Fibroblast of skin of abdomen (primary cell): ENCODE results near the gene ERAP2.

Experiments
- DNase-seq: peaks from one replicate; pipeline ENCODE4 v3.0.0-alpha.2; 2013

Gene ERAP2

DNA sequence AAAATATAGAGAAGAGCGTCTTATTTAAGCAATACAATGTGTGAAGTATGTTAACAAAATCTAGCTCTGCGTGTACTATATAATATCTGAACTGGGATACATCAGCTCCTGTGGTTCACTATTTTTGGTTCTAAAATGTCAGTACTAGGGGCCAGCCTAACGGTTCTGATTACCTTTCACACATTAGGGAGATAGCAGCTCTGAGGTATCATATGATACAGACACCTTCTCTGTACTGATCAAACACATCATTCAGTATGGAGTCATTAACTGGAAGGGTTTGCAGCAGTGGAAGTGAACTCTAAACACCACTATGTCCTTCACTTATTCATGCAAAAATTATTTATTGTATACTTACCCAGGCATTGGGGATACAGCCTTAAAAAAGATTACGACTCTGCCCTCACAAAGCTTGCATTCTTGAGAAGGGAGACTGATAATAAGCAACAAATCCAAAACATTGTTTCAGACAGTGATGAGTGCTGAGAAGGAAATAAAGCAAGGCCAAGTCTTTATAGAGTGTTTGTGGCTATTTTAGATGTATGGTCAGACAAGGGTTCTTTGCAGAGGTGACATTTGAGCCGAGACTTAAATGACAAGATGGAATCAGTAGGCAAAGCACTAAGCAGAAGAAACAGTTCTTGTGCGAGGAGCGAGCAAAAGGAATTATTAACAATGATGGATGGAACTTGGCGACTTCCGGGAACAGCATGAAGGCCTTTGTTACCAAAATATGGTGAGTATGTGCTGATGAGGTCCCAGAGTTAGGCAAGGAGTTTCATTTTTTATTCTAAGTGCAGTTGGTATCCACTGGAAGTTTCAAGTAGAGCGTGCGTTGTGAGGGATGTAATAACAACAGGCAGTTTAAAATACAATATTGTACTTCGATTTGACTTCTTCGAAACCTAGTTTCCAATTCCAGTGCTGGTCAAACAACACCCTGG, 57.7 kb downstream of the ERAP2 start:
- peak; percentile 40 for DNase-seq

- peak; percentile 96 for DNase-seq
These were observed 58.6 kb downstream of the ERAP2 start for GRCh38 chr5:96934708-96935558.

DNA sequence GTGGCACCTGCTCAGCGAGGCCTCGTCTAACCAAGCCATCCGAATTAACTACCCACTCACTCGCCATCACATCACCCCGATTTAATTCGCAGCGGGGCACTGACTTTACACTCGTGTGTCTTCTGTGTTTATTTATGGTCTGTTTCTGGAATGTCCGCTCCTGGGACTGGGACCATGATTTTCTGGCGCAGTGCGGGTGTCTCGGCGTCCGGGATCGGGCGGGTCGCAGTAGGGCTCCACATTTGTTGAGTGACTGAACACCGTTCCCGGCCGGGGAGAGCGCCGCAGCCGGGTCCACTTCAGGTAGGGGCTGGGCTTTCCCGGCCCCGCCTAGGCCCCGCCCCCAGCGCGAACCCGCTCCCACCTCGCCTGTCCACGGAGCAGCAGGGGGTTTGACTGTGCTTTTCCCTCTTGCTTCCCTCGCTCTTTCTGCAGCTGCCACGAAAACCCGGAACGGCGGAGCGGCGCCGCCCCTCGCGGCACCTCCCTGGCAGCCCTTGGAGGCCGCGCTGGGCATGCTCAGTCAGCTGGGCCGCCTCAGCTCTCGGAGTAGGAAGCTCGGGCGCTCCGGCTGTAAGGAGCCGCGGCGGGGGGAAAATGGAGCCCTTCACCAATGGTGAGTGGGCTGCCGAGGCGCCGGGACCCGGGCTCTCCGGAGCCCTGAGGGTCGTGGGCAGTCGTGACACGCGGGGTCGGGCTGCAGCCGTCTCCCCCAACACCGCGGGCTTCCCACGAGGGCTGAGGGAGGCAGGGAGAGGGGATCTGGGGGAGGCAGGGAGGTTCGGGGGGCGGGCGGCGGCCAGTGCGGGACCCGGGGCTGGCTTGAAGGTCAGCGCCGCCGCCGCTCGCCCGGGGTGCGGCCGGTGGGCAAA, 59.5 kb downstream of the ERAP2 start, which contains the start of gene LNPEP:
LNPEP (plus strand) TSS at position 522 of the 872 bp plus-strand sequence; CDS start at position 598, 76 bp downstream.
- DNase-seq, result peak; percentile 98

DNA sequence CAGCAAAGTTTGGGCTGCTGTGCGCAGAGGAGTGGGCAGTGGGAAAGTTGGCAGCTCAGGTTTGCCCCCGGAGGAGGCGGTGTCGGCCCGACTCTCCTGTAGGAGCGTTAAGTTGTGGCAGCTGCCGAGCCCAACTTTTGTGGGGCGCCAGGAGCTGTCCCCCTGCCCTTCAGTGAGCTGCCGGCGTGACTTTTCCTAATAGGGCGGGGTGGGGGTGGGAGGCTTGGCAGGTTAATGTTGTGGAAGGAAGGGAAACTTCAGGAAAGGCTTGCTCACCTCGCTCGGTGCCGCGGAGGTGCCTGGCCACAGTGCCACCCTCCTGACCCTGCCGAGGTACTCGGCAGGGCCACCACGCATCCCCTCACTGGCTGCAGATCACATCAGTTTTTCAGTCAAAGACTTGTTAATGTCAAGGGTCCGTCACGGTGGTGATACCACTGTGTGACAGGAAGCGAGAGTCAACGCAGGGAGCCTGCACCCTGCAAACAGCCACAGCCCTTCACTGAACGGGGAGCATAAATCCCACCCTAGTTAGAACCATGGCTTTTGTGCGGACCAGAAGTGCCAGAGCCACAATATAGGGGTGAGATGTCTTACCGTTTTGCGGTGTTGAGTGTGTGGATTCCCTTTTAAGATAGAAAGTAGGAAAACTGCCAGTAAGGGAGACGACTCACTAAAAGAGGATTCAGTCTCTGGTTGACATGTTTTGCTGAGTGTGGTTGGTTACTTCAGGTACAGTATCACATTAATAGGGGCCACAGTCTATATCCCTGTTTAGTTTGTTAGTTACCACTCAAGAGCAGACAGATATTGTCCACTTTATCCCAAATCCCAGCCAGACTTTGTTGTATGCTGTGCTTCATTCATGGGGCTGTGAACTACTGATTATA, 60.4 kb downstream of the ERAP2 start:
- DNase-seq, result peak; percentile 13

GRCh38 chr5:96940586-96940985, 64.3 kb downstream of the ERAP2 start:
- DNase-seq, result no peak

GRCh38 chr5:96941140-96941539, 64.8 kb downstream of the ERAP2 start:
- no peak for DNase-seq

GRCh38 chr5:96942078-96942477, 65.8 kb downstream of the ERAP2 start:
- no peak for DNase-seq

- DNase-seq, result peak; percentile 64
These were observed 66.6 kb downstream of the ERAP2 start for GRCh38 chr5:96942911-96943310.

DNA sequence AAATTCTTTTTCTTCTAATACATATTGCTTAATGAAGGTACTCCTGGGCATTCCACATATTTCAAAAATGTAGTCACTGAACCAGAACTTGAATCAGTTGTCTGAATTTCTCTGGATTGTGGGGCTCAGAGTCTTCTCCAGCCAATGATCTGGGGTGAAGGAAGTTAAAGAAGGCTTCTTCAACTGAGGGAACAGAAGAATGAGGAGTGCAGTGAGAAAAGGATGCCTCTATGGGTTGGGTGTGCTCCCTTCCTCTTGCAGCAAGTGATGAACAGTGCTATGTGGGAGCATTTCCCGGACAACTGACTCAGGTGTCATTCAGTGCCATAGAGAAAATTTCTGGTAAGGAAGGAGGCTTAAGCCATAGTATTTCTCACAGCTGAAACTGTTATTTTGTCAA, 67.5 kb downstream of the ERAP2 start:
- peak; percentile 19 for DNase-seq

DNA sequence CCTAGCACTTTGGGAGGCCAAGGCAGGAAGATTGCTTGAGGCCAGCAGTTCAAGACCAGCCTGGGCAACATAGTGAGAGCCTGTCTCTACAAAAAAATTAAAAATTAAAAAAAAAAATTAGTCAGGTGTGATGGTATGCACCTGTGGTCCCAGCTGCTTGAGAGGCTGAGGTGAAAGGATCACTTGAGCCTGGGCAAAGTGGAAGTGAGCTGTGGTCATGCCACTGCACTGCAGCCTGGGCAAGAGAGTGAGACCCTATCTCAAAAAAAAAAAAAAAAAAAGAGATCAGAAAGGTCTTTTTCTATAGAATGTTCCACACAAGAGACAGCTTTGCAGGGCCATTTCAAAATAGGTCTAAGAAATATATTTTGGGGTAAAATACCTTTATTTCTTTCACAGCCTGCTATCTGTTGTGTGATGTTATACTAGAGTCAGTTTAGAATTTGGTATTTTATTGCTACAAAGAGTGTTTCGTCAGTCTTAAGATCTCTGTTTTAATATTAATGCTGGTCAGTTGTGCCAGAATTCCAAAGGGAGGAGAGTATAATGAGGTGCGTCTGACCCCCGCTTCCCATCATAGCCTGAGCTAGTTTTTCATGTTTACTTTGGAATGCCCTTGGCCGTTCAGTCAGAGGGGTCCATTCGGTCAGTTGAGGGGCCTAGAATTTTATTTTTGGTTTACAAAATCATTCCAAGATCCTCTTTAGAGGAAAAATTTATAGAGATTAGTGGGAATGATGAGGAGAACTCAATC, 69.0 kb downstream of the ERAP2 start:
- no peak for DNase-seq

GRCh38 chr5:96946381-96946780, 70.1 kb downstream of the ERAP2 start:
- no peak for DNase-seq

GRCh38 chr5:96952118-96952750, 75.9 kb downstream of the ERAP2 start:
- no peak for DNase-seq

DNA sequence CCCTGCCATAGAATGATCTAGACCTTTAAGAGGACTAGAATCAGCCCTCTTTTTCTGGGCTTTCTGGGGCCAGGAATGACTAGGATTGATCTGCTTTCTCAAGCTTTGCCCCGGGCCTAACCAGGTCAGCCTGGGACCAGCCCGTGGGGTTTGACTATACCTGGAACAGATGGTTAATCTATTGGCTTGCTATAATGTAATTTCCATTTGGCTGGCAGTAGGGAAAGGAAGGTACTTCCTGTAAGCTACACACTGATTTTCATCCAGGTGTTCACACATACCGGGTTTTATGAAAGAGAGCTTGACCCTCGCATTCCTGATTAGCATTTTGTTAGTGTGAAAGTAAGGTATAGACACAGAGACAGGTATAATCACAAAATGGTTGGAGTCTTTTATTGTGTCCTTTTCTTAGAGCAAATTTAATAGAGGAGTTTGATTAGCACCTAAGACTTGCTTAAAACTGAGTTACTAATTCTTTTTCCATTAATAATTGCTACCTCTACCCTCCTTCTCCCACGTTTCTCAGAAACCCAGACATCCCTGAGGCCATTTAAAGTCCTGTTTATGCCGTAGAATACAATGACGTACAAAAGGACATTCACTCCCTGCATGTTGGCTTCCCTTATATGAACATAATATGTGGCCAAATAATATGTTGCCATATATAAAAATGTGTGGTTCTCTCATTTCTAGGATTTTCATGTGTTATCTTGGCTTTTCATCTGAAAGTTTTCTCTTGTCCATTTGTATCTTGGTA, 76.9 kb downstream of the ERAP2 start:
- no peak for DNase-seq

GRCh38 chr5:96957254-96958049, 81.2 kb downstream of the ERAP2 start:
- no peak for DNase-seq

- DNase-seq, result no peak
These were observed 82.7 kb downstream of the ERAP2 start for GRCh38 chr5:96958977-96959376.

GRCh38 chr5:96961053-96961452, 84.8 kb downstream of the ERAP2 start:
- DNase-seq, result no peak

DNA sequence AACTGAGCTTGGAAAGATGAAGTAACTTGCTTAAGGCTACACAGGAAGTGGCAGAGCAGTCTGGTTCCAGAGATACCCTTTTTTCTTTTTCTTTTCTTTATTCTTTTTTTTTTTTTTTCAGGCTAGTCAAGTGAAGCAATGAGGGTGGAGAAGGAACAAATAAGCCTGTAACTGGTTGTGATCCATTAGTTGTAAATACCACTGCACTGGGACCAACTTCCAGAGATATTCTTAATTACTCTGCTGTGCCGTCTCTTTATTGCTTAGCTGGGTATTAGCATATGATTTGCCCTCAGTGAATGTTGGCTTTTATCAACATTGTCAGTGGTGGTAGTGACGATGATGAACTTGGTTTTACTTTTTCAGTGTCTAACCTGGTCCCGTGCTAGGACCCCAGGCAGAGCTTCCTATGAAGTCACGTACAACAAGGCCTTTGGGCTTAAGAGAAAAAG, 86.3 kb downstream of the ERAP2 start:
- no peak for DNase-seq

DNA sequence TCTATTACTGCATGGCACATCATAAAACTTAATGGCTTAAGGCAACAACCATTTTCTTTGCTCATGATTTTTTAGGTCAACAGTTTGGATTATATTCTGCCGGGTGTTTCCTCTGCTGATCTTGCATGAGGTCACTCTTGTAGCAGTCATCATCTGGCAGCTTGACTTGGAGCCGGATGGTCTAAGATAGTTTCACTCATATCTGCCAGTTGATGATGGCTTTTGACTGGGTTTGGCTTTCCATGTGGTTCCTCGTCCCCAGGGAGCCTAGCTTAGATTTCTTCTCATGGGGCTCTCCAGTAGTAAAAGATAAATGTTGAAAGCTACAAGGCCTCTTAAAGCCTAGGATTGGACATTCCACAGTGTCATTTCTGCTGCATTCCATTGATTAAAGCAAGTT, 87.0 kb downstream of the ERAP2 start:
- DNase-seq, result peak; percentile 57
